Spleen (tissue), 7 donors: ENCODE data around the gene IBA57.

Source experiments
- CTCF ChIP-seq, 11 experiments: fragments of 200-600 bp in 7 of 11; fragments of 450-650 bp in 4 of 11; sonication (generic) in 4 of 11; IDR thresholded peaks in 8 of 11; conservative IDR thresholded peaks in 3 of 11; 1 replicate in 7 of 11; 2 replicates in 4 of 11; pipeline versions ENCODE4 v1.4.0 to v1.8.0; 2016 to 2021; ENCODE audit warnings: antibody characterized with exemption in 11 of 11, inconsistent platforms in 4 of 11, mild to moderate bottlenecking in 1 of 11
- POLR2AphosphoS5 ChIP-seq, 3 donors: sonication (generic); formaldehyde crosslinking; IDR thresholded peaks; one replicate each; pipeline ENCODE4 v1.5.1; 2017; ENCODE audit warnings: antibody characterized with exemption in 3 of 3
- donor health status: DM: no; HTN: no; CAD: no; lungs with moderate emphysema.
- donor health status: DM: no; HTN: no; CAD: no.
- donor health status: DM: no; HTN: no; CAD: no.

- peak; percentile 94 to 99 (median 96) for TF ChIP-seq CTCF (IDR thresholded peaks at IDR 0.05 in 8 of 11, conservative IDR thresholded peaks at IDR 0.05 in 3 of 11)
- peak; percentile 89 to 94 (median 89) for TF ChIP-seq POLR2AphosphoS5 (IDR thresholded peaks at IDR 0.05)
Observed at GRCh38 chr1:228165372-228166169, at the start of gene IBA57.
